Measurements from ENCODE around the gene SLC51A. TPM values are rescaled to one million over a fixed set of nuclear protein-coding genes. Genes with fewer than 3 reads are reported as not detected.

The SLC51A gene
- total RNA-seq, 1 donor from 2014 or later: 0.51 TPM

DNA sequence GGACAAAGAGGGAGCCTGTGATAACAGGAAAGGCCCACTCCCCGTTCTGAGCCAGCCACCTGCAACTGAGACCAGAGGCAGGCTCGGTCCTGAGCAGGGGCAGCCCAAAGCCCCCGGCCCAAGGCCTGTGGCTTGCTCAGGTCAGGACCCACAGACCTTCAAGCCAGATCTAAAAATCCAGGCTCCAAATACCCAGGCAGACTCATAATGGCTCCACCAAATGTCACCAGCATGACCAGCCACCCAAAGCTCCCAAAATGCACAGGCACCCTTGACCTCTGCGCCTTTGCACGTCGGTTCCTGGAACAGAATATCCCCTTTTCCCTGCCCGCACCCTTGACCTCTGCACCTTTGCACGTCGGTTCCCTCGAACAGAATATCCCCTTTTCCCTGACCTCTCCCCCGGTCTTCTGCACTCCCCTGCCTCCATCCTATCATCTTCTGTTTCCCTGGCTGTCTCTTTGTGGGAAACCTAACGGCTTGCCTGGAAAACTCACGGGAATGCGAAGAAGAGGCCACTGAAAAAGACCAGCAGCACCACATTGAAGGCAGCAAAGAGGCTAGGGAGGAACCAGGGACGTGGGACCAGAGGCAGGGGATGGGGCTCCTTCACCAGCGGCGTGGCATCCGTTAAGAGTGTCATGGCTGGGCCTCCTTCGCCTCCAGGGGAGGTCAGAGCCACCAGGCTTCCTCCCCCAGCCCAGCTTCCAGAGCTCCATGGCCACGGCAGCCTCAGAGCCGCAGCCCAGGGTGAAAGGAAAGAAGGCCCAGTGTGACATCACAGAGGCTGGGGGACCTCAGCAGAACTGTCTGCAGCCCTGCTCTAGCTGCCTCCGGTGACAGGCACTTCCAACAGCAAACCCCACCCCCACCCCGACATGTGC, 5.4 kb upstream of the SLC51A start, which contains the start of gene ZDHHC19:
TSS of gene ZDHHC19 (minus strand) at position 728 of the 884 bp plus-strand sequence. CDS start at position 643, 85 bp downstream.
- DNase-seq (ENCODE audit: low spot score): no peak
- intact Hi-C loops (cut with DNase I): no loop called here

DNA sequence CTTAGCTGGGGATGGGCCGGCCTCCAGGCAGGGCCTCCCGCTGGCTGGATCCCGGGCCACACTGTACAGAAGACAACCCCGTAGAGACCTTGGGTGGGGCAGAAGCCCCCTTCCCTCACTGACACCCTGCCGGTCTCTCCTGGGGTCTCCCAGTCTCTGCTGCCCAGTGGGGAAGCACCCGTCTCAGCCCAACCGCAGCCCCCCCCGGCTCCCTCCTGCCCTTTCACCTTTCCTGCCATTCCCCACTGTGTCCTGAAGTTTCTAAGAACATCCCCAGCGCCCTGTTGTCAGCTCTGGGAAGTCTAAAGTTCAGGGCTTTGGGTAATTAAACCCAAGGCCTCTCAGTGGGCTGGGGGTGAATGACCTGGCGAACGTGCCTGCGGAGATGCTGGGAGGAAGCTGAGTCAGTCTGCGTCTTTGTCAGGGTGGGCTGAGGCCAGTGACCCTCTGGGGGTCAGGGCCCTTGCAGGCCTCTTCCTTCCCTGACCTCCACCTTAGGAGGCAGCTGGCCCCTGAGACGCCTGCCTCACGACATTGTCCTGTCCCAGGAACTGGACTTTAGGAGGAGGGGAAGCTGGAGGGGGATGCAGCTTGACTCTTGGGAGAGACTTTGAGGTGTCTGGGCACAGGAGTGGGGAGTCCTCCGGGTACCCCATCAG, 1.4 kb upstream of the SLC51A start:
- intact Hi-C loops (cut with DNase I): no loop called here
- DNase-seq (ENCODE audit: low spot score): no peak

DNA sequence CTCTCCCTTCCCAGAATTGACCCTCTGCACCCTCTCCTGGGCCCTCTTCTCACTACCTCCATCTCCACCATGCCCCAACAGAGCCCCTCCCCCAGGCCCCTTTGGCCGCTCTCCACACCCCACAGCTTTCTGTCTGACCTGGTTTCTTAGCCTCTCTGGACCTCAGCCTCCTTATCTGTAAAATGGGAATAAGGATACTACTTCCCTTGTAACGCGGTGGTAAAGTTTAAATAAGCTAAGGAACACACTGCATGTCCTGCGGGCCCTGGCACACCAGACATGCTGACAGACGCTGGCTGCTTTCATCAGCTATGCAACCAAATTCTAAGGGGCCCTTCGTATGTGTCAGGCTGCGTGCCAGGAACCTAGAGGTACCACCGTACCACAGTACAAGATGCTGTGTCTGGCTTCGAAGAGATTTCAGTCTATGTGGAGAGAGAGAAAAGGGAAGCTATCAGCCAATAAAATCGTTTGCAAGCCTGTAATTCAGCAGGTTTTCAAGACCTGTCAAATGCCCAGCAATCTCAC, 777 bp upstream of the SLC51A start:
- DNase-seq (ENCODE audit: low spot score): no peak
- intact Hi-C loops (cut with DNase I): no loop called here

DNA sequence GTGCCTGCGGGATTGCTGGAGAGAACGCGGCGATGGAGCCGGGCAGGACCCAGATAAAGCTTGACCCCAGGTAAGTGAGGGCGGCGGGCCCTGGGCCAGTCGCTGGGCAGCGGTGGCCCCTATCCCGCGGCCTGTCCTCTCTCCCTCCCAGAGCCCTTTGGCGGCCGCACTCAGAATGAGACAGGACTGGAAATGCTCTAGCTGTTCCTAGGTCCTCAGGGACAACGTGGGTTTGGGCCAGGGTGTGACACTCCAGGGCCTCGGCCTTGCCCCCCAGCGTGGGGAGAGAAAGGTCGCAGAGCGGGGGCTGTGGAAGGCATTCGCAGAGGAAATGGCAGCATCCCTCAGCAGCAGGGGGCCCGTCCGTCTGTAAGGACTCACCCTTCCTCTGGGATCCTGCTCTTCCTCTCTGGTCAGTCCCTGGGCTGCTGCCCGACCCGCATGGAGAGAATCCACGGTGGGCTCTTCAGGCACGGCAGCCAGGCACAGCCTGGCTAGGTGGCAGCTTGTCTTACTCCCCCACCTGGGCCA, 412 bp downstream of the SLC51A start:
- DNase-seq (ENCODE audit: low spot score): no peak
- intact Hi-C loops (cut with DNase I): no loop called here

DNA sequence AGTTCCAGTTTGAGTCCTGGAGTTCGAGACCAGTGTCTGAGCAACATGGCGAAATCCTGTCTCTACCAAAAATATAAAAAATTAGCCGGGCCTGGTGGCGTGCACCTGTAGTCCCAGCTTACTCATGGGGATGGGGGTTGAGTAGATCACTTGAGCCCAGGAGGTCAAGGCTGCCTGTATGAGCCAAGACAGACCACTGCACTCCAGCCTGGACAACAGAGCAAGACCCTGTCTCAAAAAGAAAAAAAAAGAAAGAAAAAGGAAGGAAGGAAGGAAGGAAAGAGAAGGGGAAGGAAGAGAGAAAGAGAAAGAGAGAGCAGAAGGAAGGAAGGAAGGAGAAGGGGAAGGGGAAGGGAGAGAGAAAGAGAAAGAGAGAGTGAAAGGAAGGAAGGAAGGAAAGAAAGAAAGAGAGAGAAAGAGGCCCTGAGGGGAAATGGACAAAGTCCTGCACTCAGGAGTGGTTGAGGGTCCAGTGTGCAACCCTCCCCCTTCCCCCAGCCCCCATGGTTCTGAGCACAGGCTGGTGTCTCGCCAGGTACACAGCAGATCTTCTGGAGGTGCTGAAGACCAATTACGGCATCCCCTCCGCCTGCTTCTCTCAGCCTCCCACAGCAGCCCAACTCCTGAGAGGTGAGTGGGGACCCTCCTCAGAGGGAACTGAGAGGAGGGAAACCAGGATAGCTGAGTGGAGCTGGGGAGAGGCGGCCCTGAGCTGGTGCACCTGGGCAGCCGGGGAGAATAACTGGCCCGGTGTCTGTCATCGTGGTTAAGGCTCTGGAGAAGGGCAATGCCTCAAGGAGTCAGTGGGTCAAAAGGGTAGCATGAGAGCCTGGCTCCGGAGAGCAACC, 1.2 kb downstream of the SLC51A start:
- intact Hi-C loops (cut with DNase I): no loop called here
- no peak for DNase-seq (ENCODE audit: low spot score)

DNA sequence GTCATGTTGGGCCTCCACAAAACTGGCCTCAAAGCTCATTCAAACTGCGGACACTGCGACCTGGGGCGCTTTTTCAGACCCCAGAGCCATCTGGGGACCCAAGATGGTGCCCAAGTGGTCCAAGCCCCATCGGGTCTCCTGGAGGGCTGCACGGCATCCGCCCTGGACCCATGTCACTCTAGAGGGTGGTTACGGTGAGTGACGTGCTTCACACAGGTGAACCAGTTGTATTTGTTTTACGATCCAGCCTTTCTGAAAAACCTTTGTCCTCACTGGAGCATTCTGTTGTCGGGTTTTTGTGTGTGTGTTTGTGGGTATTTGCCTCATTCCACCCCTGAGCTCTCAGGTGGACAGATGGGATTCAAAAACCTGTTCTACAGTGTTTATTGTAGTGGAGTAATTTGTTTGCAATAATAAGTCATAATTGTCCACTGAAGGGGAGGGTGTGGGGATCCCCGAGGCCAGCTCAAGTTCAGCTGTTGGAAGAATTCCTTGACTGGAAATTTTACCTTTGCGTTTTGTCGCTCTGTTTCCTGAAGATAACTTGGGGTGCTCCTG, 1.9 kb downstream of the SLC51A start:
- intact Hi-C loops (cut with DNase I): no loop called here
- DNase-seq (ENCODE audit: low spot score): no peak

DNA sequence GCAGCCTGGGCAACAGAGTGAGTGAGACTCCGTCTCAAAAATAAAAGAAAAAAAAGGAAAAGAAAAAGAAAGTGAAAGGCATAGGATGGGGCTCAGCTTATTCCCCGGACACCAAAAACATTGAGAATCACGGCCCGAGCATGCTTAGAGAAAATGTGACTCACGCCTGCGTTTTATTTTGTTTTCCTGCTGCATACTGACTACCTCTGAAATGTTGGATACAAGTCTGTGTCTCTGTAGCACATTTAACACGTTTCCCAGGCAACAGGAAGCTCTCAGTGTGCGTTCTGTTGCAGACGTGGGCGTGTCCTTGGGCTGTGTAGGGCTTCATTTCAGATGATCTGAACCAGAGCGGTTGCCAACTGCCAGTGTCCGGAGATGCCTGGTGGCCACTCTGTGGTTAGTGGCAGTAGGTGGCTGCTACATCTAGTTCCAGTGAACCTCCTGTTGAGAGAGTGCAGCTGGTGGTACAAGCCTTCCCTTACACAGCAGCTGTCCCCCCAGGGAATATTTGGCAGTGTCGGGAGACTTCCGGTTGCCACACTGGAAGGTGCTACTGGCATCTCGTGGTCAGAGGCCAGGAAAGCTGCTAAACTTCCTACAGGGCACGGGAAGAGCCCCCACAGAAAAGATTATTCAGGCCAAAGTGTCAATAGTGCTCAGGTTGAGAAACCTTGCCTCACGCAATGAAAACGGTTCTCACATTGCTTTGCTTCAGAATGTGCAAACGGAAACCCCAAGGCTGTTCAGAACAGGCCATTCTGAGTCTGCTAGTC, 3.0 kb downstream of the SLC51A start:
- no peak for DNase-seq (ENCODE audit: low spot score)
- intact Hi-C loops (cut with DNase I): no loop called here

DNA sequence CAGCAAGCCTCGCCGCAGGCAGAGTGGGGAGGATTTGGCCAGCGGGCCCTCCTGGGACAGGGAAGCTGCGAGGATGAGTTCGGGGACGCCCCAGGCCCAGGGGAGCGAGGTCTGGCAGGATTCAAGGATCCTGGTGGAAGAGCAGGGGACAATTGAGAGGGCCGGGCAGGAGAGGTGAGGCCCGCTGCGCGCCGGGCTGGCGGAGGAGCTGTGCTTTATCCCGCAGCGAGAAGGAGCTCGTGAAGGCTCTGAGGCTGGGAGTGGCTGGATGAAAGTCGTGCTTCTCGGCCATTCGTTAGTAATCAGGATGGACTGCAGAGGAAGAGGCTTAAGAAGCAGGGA, 3.6 kb downstream of the SLC51A start:
- intact Hi-C loops (cut with DNase I): no loop called here
- no peak for DNase-seq (ENCODE audit: low spot score)

DNA sequence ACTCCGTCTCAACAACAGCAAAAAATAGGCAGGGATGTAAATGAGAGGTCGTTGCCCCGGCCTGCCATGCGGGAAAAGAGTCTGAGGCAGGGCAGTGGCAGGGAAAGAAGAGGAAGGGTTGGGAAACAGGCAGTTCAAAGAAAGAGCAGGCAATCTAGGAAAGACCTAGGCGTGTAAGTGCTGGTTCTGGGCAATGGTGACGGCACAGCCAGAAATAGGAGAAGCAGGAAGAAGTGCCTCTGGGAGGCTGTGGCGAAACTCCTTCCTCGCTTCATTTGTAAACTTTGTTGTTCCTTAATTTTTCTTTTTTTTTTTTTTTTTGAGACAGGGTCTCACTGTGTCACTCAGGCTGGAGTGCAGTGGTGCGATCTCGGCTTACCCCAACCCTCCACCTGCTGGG, 4.3 kb downstream of the SLC51A start:
- intact Hi-C loops (cut with DNase I): no loop called here
- peak; percentile 84 for DNase-seq (ENCODE audit: low spot score)

DNA sequence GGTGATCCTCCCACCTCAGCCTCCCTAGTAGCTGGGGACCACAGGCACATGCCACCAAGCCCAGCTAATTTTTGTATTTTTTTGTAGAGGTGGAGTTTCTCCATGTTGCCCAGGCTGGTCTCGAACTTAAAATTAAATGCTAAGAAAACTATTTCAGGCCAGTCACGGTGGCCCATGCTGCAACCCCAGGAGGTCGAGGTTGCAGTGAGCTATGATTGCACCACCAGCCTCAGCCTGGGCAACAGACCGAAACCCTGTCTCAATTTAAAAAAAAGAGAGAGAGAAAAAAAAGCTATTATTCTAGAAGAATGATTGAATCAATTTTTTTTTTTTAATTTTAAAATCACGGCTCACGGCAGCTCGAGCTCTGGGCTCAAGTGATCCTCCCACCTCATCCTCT, 4.7 kb downstream of the SLC51A start:
- no peak for DNase-seq (ENCODE audit: low spot score)
- intact Hi-C loops (cut with DNase I): no loop called here

DNA sequence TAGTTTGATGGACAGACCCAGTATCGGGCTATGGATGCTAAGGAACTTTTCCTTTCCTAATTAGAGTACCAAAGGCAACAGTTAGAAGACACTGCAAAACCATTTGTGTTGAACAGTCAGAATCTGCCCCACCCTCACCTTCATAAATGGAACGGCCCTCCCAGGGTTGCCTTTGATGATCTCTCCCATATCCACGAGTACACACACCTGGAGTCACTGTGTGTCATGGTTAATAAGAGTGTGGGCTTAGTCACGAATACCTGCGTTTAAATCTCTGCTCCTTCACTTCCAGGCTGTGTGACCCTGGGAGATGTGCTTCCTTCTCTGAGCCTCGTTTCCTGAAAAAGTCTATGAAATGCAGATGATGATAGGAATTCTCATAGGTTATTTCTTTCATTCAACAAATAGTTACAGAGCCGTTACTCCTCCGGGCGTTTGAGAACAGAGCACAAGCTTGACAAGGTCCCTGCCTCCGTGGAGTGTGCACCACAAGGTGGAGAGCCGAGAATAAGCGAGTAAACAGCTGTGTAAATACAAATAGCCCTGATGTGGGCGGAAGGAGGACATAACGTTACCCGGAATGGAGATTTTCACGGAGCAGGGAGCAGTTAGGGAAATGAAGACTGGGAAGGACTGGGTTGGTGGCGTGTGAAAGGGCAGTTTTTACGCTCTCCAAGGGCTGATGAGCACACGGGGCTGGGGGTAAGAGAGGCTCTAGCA, 6.7 kb downstream of the SLC51A start:
- intact Hi-C loops (cut with DNase I): no loop called here
- no peak for DNase-seq (ENCODE audit: low spot score)

DNA sequence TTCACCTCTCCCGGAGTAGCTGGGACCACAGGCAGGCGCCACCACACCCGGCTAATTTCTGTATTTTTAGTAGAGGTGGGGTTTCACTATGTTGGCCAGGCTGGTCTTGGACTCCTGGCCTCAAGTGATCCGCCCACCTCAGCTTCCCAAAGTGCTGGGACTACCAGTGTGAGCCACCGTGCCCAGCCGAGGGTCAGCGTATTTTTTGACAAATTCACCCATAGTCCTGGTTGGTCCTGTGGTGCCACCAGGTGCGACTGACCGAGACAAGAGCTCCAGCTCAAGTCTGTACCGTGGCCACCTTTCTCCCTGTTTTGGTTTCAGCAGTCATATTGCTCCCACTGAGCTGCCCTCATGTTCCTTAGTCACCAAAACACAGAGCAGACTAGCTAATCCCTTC, 8.8 kb downstream of the SLC51A start:
- no peak for DNase-seq (ENCODE audit: low spot score)
- intact Hi-C loops (cut with DNase I): no loop called here

DNA sequence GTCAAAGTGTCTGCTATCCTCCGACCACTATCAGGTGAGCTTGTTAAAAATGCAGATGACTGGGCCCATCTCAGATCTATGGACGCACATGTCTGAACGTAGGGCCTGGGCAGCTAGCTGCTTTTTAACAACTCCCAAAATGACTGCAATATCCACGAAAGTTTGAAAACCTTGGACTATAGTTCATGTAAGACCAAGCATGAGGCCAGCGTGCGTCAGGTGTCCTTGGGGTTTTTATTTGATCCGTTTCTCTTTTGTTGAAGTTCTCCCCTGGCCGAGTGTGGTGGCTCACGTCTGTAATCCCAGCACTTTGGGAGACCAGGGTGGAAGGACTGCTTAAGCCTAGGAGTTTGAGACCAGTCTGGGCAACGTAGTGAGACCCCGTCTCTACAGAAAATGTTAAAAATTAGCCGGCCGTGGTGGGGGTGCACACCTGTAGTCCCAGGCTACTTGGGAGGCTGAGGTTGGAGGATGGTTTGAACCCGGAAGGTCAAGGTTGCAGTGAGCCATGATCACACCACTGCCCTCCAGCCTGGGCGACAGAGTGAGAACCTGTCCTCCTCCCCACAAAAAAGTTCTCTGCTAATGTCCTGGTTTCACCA, 9.5 kb downstream of the SLC51A start:
- intact Hi-C loops (cut with DNase I): no loop called here

DNA sequence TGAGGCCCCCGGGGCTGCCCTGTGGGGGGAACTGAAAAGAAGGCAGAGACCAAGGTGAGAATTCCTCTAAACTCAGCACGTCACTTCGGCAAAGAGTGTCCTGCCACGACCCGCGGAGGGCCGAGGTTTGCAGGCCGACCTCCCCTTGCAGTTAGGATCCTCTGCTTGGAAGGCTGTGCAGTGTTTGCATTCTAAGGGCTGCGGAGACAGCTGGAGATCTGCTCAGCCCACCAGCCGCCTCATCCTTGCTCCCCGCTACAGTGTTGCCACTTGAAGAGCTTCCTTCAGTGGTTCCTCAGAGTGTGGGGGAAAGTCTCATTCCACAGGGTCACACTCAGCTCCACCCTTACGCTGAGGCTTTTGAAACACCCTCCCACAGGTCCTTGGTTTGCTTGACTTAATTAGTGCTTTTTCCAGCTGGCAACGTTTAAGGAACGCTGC, 10.8 kb downstream of the SLC51A start:
- DNase-seq (ENCODE audit: low spot score): no peak
- intact Hi-C loops (cut with DNase I): no loop called here

More for the DNA sequence above, 9.5 kb downstream of the SLC51A start:
- no peak for DNase-seq (ENCODE audit: low spot score)

DNA sequence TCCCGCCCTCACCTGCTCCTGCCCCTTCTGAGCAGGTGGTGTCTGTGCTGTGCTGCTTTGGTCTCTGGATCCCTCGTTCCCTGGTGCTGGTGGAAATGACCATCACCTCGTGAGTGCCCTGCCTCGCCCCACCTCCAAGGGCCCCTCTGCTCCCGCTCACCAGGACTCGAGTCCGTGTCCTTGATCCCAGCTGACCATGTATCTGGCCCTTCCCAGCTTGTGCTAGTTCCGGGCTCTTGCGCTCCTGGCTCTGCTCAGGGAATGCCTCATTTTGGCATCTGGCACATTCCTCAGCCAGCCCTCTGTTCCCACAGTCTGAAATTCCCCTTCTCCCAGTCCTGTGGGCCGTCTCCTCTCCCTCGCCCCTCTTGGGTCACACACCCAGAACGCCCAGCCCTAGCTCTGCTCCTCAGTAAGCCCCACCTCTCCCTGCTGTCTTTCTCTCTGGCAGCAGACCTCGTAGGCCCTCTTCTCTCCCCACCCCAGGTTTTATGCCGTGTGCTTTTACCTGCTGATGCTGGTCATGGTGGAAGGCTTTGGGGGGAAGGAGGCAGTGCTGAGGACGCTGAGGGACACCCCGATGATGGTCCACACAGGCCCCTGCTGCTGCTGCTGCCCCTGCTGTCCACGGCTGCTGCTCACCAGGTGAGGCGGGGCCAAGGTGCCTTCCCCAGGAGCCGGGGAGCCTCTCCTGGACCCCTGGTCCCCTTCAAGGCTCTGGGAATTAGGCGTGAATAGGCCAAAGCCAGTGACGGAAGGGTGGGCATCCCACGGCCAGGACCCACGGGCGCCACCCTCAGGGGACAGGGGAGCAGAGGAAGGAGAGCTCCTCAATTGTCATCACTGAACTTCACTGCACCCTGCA, 11.5 kb downstream of the SLC51A start:
- intact Hi-C loops (cut with DNase I): no loop called here

DNA sequence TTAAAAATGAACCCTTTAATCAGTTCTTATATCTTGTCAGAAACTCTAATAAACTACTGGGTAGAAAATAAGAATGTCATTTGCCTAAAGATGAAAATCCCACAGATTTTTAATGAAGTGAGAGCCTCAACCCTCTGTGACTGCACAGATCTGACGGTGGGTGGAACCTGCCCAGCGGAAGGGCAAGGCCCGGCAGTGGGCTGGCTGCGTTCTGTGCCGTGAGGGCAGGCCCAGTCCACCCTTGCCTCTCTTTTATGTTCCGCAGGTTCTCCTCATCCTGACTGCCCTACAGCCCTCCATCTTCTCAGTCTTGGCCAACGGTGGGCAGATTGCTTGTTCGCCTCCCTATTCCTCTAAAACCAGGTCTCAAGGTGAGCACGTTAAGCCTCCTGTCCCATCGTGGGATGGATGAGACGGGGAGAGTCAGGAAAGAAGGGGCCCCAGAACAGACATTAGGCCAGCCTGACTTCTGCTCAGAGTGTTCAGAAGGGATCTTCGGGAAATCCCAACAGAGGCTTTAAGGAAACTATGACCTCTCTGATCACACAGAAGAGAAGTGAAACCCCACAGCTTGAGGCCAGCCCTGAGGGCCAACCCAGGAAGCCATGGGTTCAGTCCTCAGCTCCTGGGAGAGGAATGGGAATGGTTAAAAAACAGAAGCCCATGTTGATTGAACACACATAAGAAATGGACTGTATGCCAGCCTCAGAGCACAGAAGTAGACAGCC, 16.0 kb downstream of the SLC51A start:
- intact Hi-C loops (cut with DNase I): no loop called here
- DNase-seq (ENCODE audit: low spot score): no peak

More for the DNA sequence above, 11.5 kb downstream of the SLC51A start:
- DNase-seq (ENCODE audit: low spot score): no peak
